GM19099 (cell line): ENCODE measurements around the gene PYGO2.

ENCODE experiments used
- POLR2A ChIP-seq: IDR thresholded peaks from 3 replicates; pipeline ENCODE4 v1.6.1; 2011; ENCODE audit warnings: low read depth; ENCODE audit not compliant: insufficient read length; ENCODE audit errors: extremely low read depth

PYGO2 gene, protein sequence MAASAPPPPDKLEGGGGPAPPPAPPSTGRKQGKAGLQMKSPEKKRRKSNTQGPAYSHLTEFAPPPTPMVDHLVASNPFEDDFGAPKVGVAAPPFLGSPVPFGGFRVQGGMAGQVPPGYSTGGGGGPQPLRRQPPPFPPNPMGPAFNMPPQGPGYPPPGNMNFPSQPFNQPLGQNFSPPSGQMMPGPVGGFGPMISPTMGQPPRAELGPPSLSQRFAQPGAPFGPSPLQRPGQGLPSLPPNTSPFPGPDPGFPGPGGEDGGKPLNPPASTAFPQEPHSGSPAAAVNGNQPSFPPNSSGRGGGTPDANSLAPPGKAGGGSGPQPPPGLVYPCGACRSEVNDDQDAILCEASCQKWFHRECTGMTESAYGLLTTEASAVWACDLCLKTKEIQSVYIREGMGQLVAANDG

DNA sequence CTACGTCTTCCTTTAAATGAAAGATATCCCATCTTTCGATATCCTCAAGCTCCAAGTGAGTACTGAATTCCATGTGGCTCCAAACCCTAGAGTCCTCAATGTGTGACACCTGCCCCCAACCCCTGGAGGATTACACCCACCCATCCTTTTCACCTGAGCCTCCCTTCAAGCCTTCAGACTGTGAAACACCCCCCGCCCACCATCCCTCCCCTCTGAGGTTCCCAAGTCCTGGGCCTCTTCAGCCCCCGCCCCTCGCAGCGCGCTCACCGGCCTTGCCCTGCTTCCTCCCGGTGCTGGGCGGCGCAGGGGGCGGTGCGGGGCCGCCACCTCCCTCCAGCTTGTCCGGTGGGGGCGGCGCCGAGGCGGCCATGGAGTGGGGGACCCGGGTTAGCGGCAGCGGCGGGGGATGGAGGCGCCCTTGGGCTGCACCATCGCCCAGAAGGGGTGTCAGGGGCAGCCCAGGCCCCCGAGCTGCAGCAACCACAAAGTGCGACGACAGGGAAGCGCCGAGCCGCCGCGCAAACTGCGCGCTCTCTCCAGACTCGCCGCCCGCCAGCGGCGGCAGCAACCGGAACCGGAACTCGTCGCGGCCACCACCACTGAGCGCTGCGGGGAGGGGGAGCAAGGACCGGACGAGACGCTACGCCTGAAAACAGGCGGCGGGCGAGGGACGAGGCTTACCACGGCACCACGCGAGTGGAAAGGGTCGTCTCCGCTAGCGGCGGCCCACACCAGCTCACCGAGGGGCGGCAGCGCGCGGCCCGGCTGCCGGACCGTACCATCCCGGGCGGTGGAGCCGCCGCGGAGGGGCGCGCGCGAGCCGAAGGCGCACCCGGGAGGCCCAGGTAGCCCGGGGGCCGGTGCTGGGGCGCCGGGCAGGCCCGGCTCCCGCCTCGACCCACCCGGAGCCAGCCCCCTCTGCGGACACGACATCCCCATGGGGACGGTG, at the start of gene PYGO2:
TSS of gene PYGO2 (minus strand) at position 576 of the 949 bp plus-strand sequence. CDS start at position 370, 206 bp downstream.
- peak; percentile 88 for TF ChIP-seq POLR2A

DNA sequence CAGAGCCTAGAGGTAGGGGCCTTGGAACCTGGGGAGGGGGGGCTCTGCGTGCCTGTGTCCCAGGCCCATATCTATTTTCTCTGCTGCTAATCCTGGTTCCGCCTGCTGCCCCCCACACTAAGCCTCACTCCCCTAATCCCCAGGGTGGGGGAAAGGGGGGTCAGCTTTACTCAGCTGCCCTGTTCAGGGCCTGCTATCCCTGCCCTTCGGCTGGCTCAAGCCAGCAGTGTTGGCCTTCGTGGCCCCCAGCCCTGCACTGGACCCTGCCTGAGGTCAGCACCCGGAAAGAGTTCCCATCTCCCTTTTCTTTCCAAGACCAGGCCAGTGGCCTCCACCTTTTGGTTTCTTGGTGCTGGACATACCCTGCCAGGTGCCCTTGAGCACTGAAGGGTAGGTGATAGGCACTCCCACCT, 49.4 kb upstream of the PYGO2 start:
- no peak for TF ChIP-seq POLR2A

DNA sequence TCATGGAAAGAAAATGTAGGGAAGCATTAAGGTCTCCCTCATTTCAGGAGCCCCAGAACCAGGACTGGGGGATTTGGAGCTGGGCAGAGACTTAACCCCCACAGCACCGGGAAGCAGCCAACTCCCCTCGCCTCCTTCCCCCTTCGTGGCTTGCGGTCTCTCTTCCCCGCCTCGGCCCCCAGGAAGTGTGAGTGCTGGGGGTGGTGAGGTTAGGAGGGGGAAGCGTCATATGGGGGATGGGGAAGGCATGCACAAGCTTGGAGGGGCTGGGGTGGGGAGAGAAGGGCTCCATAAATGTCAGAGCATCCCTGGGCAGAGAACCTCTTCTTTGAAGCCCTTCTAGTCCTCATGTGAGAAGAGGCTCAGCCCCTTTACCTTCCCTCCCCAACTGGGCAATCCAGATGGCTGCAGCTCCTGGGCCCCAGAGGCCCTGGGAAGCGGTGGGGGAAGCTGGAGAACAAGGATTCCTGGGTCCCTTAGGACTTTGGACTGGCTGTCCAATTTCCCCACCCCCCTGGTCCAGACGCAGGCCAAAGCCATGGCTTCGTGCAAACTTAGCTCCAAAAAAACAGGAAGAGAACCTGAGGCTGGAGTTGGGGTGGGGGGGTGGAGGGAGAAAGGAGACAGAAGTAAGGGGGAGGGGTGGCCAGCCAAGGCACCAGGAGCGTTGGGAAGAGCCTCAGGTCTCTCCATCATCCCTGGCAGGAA, 48.8 kb upstream of the PYGO2 start:
- TF ChIP-seq POLR2A = no peak

DNA sequence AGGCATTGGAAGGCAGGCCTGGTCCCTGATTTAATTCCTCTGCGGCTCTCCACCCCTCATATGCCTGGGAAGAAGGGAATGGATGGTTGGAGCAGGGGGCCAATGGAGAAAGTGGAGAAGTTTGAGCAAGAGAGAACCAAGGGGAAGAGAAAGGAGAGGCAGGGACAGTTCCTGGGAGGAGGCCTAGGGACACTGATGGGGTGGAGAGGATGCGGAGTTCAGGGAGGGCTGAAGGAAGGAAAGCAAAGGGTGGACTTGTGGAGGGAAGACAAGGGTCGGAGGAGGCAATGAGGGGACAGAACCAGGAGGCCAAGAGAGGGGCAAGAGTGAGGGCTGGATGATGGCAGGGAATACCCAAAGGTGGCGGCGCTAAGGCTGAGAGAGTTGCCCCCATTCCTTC, 48.2 kb upstream of the PYGO2 start:
- no peak for TF ChIP-seq POLR2A

DNA sequence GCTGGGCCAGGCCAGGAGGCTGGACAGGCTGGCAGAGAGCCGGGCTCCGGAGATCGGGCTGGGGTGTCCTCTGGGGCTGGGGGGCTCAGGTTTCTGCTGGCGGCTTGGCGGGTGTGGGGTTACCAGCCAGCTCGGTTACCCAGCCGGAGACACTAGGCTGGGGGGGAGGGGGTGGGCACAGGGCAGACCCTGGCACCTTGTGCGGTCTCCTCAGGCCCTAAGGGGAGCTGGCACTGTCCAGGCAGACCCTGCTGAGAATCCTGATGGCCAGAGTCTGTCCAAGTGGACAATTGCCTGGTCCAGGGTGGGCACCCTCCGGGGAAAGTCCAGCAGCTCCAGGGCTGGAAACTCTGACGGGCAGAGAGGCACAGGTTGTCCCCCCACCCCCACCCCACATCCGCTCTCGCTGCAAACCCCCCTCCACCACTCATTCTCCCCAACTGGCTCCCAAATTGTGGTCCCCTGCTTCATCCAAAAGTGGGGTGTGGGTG, 47.7 kb upstream of the PYGO2 start:
- TF ChIP-seq POLR2A = no peak

DNA sequence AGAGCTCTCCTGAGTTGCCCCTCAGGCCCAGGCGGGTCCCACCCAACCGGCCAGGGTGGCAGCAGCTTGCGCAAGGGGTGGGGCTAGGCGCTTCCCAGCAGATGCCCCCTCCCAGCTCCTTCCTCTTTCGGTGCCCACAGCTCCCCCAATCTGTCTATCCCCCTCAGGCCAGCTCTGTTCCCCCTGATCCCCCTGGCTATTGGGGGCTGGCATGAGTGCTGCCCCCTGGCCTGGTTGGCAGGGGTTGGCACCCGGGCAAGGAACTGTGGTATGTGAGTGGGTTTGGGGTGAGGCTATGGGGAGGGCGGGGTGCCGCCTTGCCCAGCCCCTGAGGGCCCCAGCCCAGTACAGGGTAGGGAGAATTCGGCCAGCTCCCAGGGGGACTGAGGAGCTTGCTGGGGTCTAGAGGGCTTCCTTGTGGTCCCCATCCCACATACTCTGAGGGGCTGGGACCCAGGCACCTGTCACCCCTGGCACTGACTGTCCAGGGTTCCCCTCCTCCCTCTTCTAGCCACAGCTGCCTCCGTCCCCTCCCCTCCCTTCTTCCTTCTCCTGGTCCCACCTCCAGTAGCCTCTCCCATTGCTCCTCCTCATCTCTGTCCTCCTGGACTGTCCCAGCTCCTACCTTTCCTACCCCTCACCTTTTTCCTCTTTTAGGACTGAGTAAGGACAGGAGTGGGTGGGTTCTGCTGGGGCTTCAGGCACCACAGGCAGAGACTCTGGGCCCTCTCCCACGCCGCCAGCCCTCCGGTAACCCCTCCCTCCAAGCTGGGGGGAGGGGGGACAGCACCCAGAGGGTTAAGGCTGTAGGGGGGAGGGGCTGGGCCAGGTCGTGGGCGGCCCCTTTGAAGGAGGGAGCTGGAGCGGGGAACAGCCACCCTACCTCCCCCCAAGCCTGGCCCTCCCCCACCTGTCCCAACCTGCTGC, 46.7 kb upstream of the PYGO2 start:
- no peak for TF ChIP-seq POLR2A

DNA sequence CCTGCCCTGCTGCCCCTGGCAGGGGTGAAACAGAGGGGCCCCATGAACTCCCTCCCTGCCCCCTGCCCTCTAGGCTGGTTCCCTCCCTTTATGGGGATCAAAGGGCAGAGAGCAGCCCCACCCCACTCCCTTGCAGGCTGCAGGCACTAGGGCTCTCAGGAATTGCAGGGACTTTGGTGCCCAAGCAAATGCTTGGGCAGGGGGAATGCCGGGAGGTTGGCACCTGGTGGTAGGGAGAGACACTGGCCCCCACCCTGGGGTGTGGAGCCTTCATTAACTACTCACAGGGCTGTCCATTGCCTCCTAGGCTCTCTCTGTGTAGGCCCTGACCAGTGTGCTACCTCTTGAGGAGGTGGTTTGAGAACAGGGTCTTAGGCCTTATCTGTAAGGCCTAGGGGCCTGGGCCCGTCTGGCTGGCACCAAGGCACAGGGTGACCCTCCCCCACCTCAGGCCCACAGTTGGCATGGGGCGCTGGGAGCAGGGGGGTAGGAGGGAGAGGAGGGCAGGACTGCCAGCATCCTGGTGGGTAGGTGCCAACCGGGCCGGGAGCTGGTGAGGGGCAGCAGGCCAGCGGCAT, 45.8 kb upstream of the PYGO2 start:
- TF ChIP-seq POLR2A = no peak

DNA sequence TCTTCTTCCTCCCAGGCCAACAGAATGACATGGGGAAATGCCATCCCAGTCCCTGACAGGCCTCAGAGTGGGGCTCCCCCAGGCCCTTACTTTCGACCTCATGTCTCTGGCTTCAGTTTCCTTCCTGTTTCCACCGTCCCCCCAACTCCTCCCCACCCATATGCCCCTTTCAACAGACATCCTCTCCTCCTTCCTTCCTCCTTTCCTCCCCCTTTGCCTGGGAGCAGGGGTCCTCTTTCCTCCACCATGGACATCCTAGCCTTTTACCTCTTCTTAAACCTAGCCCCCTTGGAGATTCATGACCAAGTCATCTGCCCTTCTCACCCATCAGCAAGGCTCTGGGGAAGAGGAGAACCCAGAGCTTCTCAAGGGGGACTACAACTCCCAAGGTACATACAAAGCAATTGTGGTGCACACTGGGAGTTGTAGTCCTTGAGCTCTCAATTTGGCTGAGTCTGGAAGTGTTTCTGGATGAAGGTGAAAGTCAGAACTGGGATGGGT, 45.1 kb upstream of the PYGO2 start:
- no peak for TF ChIP-seq POLR2A

DNA sequence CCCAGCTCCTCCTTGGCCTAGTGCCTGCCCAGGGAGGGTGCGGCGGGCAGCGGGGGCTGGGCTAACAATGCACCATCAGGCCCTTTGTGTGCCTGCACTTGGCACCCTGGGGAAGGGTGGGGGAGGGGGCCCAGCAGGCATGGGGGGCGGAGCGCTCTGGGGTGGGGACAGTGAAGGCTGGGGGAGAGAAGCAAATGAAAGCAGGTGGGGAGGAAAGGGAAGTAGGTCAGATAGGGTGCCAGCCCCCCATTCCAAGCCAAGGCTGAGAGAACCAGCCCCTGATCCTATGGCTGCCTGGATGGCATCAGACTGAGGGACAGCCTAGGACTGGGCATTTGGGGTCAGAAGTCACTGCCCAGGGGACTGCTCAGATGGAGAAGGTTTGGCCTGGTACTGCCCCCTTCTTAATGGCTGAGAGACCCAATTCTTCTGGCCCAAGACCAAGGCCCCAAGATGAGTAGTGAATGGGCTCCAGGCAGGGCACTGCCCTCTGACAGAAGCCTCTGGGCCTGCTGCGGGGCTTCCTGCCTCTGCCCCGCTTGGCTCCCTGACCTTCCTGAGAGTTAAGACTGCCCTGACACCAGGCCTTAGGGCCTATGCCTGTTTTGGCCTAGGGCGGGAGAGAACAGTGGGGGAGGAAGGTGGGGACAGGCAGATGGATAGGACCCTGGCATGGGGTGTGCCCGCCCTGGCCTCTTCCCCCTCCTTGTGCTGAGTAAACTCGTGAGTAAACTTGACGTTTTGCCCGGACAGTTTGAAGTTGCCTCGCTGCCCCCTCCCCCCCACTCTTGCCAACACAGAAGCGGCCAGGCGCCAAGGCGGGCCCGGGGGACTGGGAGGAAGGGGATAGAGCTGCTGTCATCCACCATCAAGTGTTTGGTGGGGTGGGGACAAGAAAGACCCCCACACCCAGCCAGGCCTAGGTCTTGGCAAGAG, 43.8 kb upstream of the PYGO2 start:
- no peak for TF ChIP-seq POLR2A

DNA sequence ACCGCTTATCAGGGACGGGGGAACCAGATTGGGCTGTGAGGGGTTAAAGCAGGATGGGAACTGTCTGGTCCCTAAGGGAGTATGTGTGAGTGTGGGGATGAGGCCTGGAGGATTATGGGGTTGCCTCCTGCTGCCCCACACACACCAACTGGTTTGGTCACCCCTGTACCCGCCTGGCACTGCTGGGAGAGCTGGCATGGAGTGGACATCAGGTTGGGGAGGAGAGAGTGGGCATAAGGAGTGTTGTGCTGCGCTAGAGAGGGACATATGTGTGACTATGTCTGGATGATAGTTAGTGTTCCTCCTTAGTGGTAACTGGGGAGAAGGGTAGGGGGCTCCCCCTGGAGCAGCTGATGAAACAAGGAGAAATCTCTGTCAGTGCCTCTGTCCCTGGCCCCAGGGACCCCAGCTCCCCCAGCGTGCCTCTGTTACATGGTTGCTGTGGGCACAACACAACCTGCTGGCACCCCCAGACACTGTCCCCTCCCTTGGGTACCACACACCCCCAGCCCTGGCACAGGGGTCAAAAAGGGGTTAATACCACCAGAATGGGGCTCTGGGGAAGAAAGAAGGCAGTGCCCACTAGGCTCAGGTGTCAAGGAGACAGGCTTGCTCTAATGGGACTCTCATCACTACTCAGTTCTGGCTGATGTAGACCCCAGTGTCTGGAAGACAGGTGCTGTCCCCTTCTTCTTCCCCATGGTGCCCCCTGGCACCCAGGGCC, 42.9 kb upstream of the PYGO2 start:
- TF ChIP-seq POLR2A = no peak

DNA sequence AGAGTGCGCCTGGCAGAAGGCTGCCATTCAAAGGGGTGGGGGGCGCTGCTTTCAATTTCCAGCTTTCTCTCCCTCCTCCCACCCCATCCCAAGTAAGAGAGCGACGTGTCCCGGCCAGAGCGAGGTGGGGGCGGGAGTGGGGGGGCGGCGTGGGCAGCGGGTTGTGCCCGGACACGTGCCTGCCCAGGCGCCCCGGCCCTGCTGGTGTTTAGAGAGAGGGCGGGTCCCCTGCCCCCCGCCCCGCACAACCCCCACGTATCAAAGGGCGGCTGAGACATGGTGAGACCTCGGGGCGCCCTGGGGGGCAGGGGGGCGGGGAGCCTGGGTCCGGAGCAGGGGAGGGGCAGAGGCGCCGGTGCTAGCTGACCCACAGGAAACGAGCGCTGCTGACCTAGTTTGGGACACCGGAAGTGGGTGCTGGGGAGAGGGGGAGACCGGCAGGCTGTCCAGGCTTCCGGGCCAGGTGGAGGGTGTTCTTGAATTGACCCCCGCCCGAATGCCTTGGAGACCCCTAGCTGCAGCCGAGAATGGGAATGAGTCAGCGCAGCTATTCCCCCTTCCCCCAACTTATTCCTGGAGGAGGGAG, 42.3 kb upstream of the PYGO2 start:
- no peak for TF ChIP-seq POLR2A
